Measurements from ENCODE around the gene PDE10A. TPM values are rescaled to one million over a fixed set of nuclear protein-coding genes. Genes with fewer than 3 reads are reported as not detected.

Gene PDE10A
- total and polyA plus RNA-seq, 5 donors from 2014 or later = not detected

- H3K36me3 ChIP-seq (ENCODE audit: control insufficient read depth, insufficient read depth, low read length) = no peaks in the 10 kb centered on the region
- no peak overlapping the region for H3K27ac Mint-ChIP-seq
- H3K27me3 ChIP-seq (ENCODE audit: control insufficient read depth, insufficient read depth, low read length) = no peaks in the 10 kb centered on the region
- no peaks in the 10 kb centered on the region for H3K27me3 Mint-ChIP-seq
- DNase-seq (no peak), ATAC-seq (ENCODE audit: low read depth in 2 of 2) (no peak)
- peak overlapping the region in 1 of 4 donors; percentile 87 for H3K4me3 Mint-ChIP-seq
- H3K9me3 ChIP-seq (ENCODE audit: control insufficient read depth in 2 of 2, low read length in 2 of 2) = no peaks in the 10 kb centered on the region
- H3K4me3 ChIP-seq (ENCODE audit: low read depth, low read length) = no peak overlapping the region
- H3K4me1 ChIP-seq (ENCODE audit: control insufficient read depth, insufficient read depth, low read length, poor library complexity, severe bottlenecking) = no peaks in the 10 kb centered on the region
- no peaks in the 10 kb centered on the region for H3K36me3 Mint-ChIP-seq
- H3K9me3 Mint-ChIP-seq = peaks cover 0 to 6% (median 3%) of the 10 kb centered on the region in 7 donors
- H3K27ac ChIP-seq (ENCODE audit: insufficient read depth, low read length, poor library complexity, severe bottlenecking) = no peak overlapping the region
- peaks cover 0 to 4% (median 0%) of the 10 kb centered on the region in 4 donors for H3K4me1 Mint-ChIP-seq
Observed at GRCh38 chr6:165676435-165677068, 13.5 kb upstream of the PDE10A start.

DNA sequence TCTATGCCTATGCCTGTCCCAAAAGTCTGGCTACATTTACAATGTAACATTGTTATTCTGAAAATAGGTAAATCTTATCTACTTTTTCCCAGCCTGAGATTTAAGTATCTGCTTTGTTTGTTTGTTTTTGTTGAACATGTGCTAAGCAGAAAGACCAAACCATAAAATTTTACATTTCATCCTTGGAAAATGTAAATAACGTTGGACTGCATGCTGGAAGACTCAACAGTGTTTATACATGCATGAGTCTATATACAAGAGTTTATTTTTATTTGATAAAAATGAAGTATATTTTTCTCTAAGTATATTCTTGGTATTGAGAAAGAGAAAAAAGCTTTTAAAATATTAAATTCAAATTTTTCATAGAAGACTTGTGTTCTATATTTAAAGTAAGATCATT lies 12.1 kb upstream of the PDE10A start:
- Mint-ChIP-seq H3K36me3 (no peaks in the 10 kb centered on the region), H3K27me3 (no peaks in the 10 kb centered on the region), H3K4me1 (peaks cover 0 to 4% (median 0%) of the 10 kb centered on the region in 4 donors), H3K4me3 (no peak overlapping the region), H3K27ac (no peak overlapping the region), H3K9me3 (peaks cover 0 to 6% (median 3%) of the 10 kb centered on the region in 7 donors)
- Histone ChIP-seq H3K36me3 (ENCODE audit: control insufficient read depth, insufficient read depth, low read length) (no peaks in the 10 kb centered on the region), H3K27ac (ENCODE audit: insufficient read depth, low read length, poor library complexity, severe bottlenecking) (no peak overlapping the region), H3K4me3 (ENCODE audit: low read depth, low read length) (no peak overlapping the region), H3K27me3 (ENCODE audit: control insufficient read depth, insufficient read depth, low read length) (no peaks in the 10 kb centered on the region), H3K4me1 (ENCODE audit: control insufficient read depth, insufficient read depth, low read length, poor library complexity, severe bottlenecking) (no peaks in the 10 kb centered on the region), H3K9me3 (ENCODE audit: control insufficient read depth in 2 of 2, low read length in 2 of 2) (no peaks in the 10 kb centered on the region)
- ATAC-seq (ENCODE audit: low read depth in 2 of 2) (no peak), DNase-seq (no peak)

- ATAC-seq (ENCODE audit: low read depth in 2 of 2) = no peak
- H3K4me1 ChIP-seq (ENCODE audit: control insufficient read depth, insufficient read depth, low read length, poor library complexity, severe bottlenecking) = no peaks in the 10 kb centered on the region
- Mint-ChIP-seq H3K27me3 (no peaks in the 10 kb centered on the region), H3K4me1 (peaks cover 0 to 4% (median 0%) of the 10 kb centered on the region in 4 donors), H3K4me3 (no peak overlapping the region), H3K36me3 (no peaks in the 10 kb centered on the region), H3K9me3 (peaks cover 0 to 6% (median 3%) of the 10 kb centered on the region in 7 donors), H3K27ac (no peak overlapping the region)
- H3K9me3 ChIP-seq (ENCODE audit: control insufficient read depth in 2 of 2, low read length in 2 of 2) = no peaks in the 10 kb centered on the region
- DNase-seq = no peak
- no peak overlapping the region for H3K27ac ChIP-seq (ENCODE audit: insufficient read depth, low read length, poor library complexity, severe bottlenecking)
- no peak overlapping the region for H3K4me3 ChIP-seq (ENCODE audit: low read depth, low read length)
- no peaks in the 10 kb centered on the region for H3K27me3 ChIP-seq (ENCODE audit: control insufficient read depth, insufficient read depth, low read length)
- H3K36me3 ChIP-seq (ENCODE audit: control insufficient read depth, insufficient read depth, low read length) = no peaks in the 10 kb centered on the region
Observed at GRCh38 chr6:165674155-165675029, 11.4 kb upstream of the PDE10A start.

DNA sequence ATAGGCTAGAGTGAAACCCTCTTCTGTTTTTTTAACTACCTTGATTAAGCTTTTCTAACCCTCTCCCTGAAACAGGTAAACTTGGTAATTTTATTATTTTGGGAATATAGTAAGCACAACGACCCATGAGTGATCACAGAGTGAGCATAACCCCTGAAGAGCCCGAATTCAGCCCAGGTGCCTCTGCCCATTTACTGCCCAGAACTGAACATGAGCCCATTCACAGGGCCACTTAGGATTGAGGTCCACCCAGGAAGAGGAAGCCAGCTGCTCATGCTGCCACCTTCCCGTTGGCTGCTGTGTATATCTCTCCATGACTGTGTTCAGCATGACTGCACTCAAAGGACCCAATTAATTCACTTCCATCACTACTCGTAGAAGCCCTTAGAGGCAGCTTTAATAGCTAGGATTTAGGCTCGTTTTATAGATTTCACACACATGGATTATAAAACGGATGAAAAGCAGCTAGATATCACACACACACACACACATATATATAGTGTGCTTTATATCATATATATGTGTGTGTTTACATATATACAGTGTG lies 8.3 kb upstream of the PDE10A start:
- Mint-ChIP-seq H3K27me3 (peaks cover 6% of the 10 kb centered on the region), H3K27ac (no peak overlapping the region), H3K9me3 (peaks cover 0 to 2% (median 0%) of the 10 kb centered on the region in 7 donors), H3K4me3 (no peak overlapping the region), H3K36me3 (no peaks in the 10 kb centered on the region), H3K4me1 (no peaks in the 10 kb centered on the region)
- DNase-seq (no peak), ATAC-seq (ENCODE audit: low read depth in 2 of 2) (no peak)
- Histone ChIP-seq H3K9me3 (ENCODE audit: control insufficient read depth in 2 of 2, low read length in 2 of 2) (no peaks in the 10 kb centered on the region), H3K27ac (ENCODE audit: insufficient read depth, low read length, poor library complexity, severe bottlenecking) (no peak overlapping the region), H3K27me3 (ENCODE audit: control insufficient read depth, insufficient read depth, low read length) (no peaks in the 10 kb centered on the region), H3K4me1 (ENCODE audit: control insufficient read depth, insufficient read depth, low read length, poor library complexity, severe bottlenecking) (no peaks in the 10 kb centered on the region), H3K4me3 (ENCODE audit: low read depth, low read length) (no peak overlapping the region), H3K36me3 (ENCODE audit: control insufficient read depth, insufficient read depth, low read length) (no peaks in the 10 kb centered on the region)

- H3K4me1 Mint-ChIP-seq = peaks cover 0 to 4% (median 2%) of the 10 kb centered on the region in 4 donors
- no peak for ATAC-seq (ENCODE audit: low read depth in 2 of 2)
- no peaks in the 10 kb centered on the region for H3K9me3 ChIP-seq (ENCODE audit: control insufficient read depth in 2 of 2, low read length in 2 of 2)
- H3K27ac ChIP-seq (ENCODE audit: insufficient read depth, low read length, poor library complexity, severe bottlenecking) = no peak overlapping the region
- no peaks in the 10 kb centered on the region for H3K36me3 ChIP-seq (ENCODE audit: control insufficient read depth, insufficient read depth, low read length)
- peaks cover 0 to 2% (median 0%) of the 10 kb centered on the region in 7 donors for H3K9me3 Mint-ChIP-seq
- H3K4me3 ChIP-seq (ENCODE audit: low read depth, low read length) = no peak overlapping the region
- no peaks in the 10 kb centered on the region for H3K36me3 Mint-ChIP-seq
- H3K27me3 Mint-ChIP-seq = peaks cover 24% of the 10 kb centered on the region
- H3K4me3 Mint-ChIP-seq = no peak overlapping the region
- H3K27me3 ChIP-seq (ENCODE audit: control insufficient read depth, insufficient read depth, low read length) = peaks cover 8% of the 10 kb centered on the region
- no peaks in the 10 kb centered on the region for H3K4me1 ChIP-seq (ENCODE audit: control insufficient read depth, insufficient read depth, low read length, poor library complexity, severe bottlenecking)
- H3K27ac Mint-ChIP-seq = no peak overlapping the region
- no peak for DNase-seq
Observed at GRCh38 chr6:165668951-165669350, 5.9 kb upstream of the PDE10A start.

GRCh38 chr6:165665384-165665672 lies 2.3 kb upstream of the PDE10A start:
- H3K36me3 ChIP-seq (ENCODE audit: control insufficient read depth, insufficient read depth, low read length) = no peaks in the 10 kb centered on the region
- H3K4me3 ChIP-seq (ENCODE audit: low read depth, low read length) = no peak overlapping the region
- Mint-ChIP-seq H3K9me3 (peaks cover 0 to 2% (median 0%) of the 10 kb centered on the region in 7 donors), H3K4me1 (peaks cover 0 to 6% (median 2%) of the 10 kb centered on the region in 4 donors), H3K27me3 (peaks cover 30% of the 10 kb centered on the region), H3K36me3 (no peaks in the 10 kb centered on the region), H3K4me3 (no peak overlapping the region), H3K27ac (no peak overlapping the region)
- no peaks in the 10 kb centered on the region for H3K4me1 ChIP-seq (ENCODE audit: control insufficient read depth, insufficient read depth, low read length, poor library complexity, severe bottlenecking)
- ATAC-seq (ENCODE audit: low read depth in 2 of 2) = no peak
- H3K9me3 ChIP-seq (ENCODE audit: control insufficient read depth in 2 of 2, low read length in 2 of 2) = no peaks in the 10 kb centered on the region
- DNase-seq = no peak
- peaks cover 10% of the 10 kb centered on the region for H3K27me3 ChIP-seq (ENCODE audit: control insufficient read depth, insufficient read depth, low read length)
- H3K27ac ChIP-seq (ENCODE audit: insufficient read depth, low read length, poor library complexity, severe bottlenecking) = no peak overlapping the region

- H3K27me3 Mint-ChIP-seq = peaks cover 35% of the 10 kb centered on the region
- H3K4me1 ChIP-seq (ENCODE audit: control insufficient read depth, insufficient read depth, low read length, poor library complexity, severe bottlenecking) = no peaks in the 10 kb centered on the region
- H3K4me3 ChIP-seq (ENCODE audit: low read depth, low read length) = no peak overlapping the region
- H3K9me3 ChIP-seq (ENCODE audit: control insufficient read depth in 2 of 2, low read length in 2 of 2) = no peaks in the 10 kb centered on the region
- DNase-seq (no peak), ATAC-seq (ENCODE audit: low read depth in 2 of 2) (no peak)
- H3K27ac ChIP-seq (ENCODE audit: insufficient read depth, low read length, poor library complexity, severe bottlenecking) = no peak overlapping the region
- peaks cover 0 to 7% (median 2%) of the 10 kb centered on the region in 4 donors for H3K4me1 Mint-ChIP-seq
- H3K36me3 Mint-ChIP-seq = no peaks in the 10 kb centered on the region
- H3K36me3 ChIP-seq (ENCODE audit: control insufficient read depth, insufficient read depth, low read length) = no peaks in the 10 kb centered on the region
- H3K9me3 Mint-ChIP-seq = peaks cover 0 to 4% (median 0%) of the 10 kb centered on the region in 7 donors
- H3K27ac Mint-ChIP-seq = no peak overlapping the region
- peak overlapping the region in 1 of 4 donors; percentile 10 for H3K4me3 Mint-ChIP-seq
- H3K27me3 ChIP-seq (ENCODE audit: control insufficient read depth, insufficient read depth, low read length) = peaks cover 10% of the 10 kb centered on the region
Observed at GRCh38 chr6:165664559-165665383, 1.7 kb upstream of the PDE10A start.

All from CD4-positive, CD25-positive, alpha-beta regulatory T cell (primary cell).